ENCODE data around the gene CPED1.

DNA sequence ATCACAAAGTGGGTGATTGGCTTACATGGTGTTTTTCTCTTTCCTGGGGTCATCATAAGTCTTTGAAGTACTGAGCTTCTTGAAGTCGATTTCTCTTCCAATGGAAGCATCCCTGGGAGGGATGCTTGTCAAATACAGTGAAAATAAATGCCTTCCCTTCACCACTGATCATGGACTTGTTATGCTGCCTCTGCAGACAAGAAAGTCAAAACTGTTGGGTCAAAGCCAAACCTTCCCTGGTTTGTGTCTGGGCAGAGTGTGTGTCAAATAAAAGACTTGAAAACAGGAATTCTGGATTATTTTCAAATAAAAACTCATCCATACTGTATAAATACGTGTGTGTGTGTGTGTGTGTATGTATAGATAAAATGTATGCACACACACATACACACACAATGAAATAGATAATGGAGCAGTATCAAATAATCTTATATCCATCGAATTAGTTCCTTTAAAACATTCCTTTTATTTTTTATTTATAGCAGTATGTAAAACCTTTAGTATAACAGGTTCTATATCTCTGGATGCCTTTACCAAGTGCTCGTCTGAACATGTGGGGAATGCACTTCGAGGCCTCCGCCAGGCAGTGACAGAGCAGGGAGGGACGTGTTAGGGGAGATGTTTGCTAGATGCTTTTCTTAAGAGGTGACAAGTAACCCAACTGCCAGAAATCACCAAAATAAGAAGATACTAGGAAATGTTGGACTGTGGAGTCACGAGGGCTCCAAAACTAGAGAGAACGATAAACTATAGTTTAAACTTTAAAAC is 313.1 kb downstream of the CPED1 start:
- TF ChIP-seq, protein P1, sequence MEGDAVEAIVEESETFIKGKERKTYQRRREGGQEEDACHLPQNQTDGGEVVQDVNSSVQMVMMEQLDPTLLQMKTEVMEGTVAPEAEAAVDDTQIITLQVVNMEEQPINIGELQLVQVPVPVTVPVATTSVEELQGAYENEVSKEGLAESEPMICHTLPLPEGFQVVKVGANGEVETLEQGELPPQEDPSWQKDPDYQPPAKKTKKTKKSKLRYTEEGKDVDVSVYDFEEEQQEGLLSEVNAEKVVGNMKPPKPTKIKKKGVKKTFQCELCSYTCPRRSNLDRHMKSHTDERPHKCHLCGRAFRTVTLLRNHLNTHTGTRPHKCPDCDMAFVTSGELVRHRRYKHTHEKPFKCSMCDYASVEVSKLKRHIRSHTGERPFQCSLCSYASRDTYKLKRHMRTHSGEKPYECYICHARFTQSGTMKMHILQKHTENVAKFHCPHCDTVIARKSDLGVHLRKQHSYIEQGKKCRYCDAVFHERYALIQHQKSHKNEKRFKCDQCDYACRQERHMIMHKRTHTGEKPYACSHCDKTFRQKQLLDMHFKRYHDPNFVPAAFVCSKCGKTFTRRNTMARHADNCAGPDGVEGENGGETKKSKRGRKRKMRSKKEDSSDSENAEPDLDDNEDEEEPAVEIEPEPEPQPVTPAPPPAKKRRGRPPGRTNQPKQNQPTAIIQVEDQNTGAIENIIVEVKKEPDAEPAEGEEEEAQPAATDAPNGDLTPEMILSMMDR (IDR thresholded peaks at IDR 0.05), result no peak
- TF ChIP-seq POLR2AphosphoS5 (IDR thresholded peaks at IDR 0.05), result no peak

All from suprapubic skin (tissue), 3 donors.